HG03060 (cell line): ENCODE measurements around the gene SORCS1.
A peak's percentile ranks its signal among the peaks of the same experiment; 100 is the strongest.

Source experiments
- ATAC-seq: cut with Tn5 transposase; IDR thresholded peaks from one replicate; pipeline ENCODE4 v1.9.1; 2021; ENCODE audit warnings: low read depth, moderate number of reproducible peaks; ENCODE audit not compliant: unreplicated experiment

SORCS1 gene

DNA sequence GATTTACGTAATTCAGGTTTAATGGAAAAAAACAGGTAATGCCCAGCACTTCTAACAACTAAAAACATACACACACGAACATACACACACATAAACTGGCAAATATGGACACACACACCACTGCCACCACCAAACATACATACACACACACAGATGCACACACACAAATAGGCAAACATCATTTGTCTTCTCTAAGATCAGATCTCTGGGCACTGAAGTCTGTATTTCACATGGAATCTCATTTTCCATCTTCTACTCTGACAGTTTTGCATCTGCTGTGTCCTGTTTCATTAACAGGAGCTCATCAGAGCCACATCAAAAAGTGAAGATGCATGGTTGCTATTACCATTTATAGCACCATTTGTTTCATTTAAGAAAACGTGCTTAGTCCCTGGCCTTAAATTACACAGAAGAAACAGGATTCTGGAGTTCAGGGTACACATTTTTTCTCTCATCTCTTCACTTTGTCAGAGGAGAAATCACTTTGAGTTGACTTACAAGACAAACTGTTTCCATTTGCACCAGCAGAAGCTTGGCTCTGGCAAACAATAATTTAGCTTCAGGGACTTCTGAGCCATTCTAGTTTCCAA lies 165.3 kb downstream of the SORCS1 start:
- no peak for ATAC-seq

- ATAC-seq = no peak
Measured at GRCh38 chr10:106997721-106998120, 166.8 kb downstream of the SORCS1 start.

GRCh38 chr10:106996510-106996909 lies 168.0 kb downstream of the SORCS1 start:
- ATAC-seq = no peak

GRCh38 chr10:106992055-106992454 lies 172.5 kb downstream of the SORCS1 start:
- no peak for ATAC-seq

GRCh38 chr10:106991091-106991490 lies 173.4 kb downstream of the SORCS1 start:
- ATAC-seq = no peak

DNA sequence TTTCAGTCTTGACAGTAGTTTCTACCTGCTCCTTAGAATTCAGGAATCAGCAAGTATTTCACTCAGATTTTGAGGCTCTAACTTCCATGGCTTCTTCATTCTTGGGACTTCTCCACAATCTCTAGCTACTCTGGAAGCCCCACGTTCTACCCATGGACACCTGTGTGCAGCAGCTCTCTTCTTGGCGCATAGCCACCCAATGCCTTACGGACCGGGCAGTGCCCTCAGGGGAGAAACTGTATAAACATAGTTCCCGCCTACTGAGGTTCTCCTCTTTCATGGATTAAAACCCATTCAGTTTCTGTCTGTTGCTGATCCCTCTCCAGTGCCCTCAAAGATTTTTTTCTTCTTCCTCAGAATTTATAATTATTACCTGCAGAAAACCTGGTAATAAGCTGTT lies 177.1 kb downstream of the SORCS1 start:
- ATAC-seq = no peak

DNA sequence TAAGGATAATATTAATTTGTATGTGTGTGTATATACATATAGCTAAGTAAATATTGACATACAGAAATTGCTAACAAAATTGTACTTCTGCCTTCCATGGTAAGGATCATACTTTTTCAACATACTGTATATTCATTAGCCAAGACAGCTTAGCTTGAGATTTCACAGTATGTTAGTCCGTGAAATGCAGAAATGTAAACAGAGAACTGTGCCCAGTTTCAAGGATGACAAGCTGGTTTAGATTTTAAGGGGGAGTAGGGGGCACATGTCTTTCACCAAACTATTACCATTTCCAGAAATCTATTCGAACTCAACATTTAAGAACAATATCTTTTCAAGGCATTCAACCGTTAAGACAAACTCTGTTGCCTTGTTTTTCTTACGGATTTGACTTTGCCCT lies 182.2 kb downstream of the SORCS1 start:
- ATAC-seq = no peak

DNA sequence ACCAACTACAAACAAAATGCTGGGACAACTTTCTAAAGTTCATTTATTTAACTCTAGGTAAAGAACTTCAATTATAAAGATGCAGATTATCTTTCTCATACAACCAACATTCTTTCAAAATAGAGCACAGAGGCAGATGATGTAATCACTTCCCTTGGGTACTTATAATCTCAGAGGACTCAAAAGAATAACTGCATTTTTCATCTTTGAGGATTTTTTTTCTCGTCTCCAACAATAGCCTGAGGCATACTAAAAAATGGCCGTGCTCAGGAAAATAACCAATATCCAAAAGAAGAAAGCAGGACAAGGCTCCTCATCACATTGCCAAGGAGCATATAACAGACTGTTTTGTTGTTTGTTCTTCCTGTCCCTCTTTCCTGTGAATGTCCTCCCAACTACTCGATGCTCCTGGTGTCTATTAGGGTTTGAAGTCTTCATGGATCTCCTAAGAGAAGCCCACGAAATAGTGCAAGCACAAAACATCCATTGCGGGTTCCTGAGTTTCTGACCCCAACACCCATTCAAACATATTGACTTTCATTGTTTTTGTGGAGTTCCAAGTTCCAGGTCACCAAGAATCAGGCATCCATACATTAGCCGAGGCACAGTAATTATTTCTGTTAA lies 182.9 kb downstream of the SORCS1 start:
- no peak for ATAC-seq

GRCh38 chr10:106980495-106981451 lies 183.7 kb downstream of the SORCS1 start:
- peak; percentile 57 for ATAC-seq

DNA sequence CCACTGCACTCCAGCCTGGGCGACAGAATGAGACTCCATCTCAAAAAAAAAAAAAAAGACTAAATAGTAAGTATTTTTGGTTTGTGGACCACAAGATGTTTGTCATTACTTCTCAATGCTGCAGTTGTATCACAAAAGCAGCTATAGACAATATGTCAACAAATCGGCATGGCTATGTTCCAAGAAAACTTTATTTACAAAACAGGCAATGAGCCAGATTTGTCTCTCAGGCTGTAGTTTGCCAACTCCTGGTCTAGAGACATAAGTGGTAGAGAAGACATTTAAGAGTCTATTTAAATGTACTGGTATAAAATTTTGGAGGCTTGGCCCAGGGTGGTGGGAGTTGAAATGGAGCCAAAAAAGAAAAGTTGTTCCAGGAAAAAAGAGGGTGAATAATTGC lies 185.8 kb downstream of the SORCS1 start:
- no peak for ATAC-seq

DNA sequence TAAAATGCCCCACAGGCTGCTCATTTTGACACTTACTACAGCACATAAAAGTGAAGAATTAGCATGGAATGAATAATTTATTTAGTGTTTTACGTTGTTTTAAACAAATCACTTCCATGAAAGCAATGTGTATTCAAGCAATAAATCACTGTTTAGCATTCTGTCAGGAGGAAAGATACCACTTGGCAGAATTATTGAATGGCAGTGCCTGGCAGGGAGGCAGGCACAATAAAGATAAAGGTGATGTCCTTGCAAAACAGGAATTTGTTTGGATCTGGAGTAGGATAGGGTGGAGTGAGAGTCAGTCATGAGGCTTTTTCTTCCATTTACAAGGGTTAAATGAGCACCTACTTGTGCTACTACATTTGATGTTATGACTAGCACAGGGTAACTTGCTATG lies 190.8 kb downstream of the SORCS1 start:
- ATAC-seq = no peak

GRCh38 chr10:106973288-106973687 lies 191.2 kb downstream of the SORCS1 start:
- no peak for ATAC-seq

DNA sequence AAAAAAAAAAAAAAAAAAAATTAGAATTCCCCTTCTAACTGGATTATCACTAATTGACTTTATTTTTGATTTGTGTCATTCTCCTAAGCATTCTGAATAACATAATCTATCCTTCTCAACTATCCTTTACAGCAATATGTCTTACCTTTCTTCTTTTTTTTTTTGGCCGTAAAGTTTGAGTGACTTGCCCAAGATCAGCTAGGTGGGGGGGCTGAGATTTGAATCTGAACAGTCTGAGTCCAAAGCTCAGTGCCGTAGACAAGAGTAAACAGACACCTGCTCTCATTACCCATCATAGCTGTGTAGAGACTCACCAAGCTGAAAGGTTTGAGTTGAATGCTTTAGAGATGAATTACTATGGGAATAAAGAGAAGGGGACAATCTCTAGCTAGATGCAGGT lies 192.1 kb downstream of the SORCS1 start:
- ATAC-seq = no peak

GRCh38 chr10:106971411-106971831 lies 193.1 kb downstream of the SORCS1 start:
- ATAC-seq = no peak

DNA sequence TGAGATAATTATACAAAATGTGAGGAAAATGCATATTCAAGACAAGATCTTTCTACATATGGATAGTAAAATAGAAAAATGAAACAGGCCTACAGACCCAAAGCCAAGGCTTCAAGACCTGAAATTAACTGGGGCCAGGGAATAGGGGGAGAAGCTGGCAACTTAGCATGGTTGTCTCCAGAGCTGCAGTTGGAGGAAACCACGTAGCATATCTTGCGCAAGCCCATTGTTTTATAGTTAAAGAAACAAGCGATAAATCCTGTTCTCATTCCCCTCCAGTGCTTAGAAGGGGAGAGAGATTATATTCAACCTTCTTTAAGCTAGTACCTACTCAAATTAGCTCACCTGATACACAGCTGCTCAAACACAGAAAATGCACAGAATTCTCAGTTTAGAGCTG lies 197.1 kb downstream of the SORCS1 start:
- ATAC-seq = no peak

- ATAC-seq = no peak
Measured at GRCh38 chr10:106960812-106961211, 203.7 kb downstream of the SORCS1 start.

DNA sequence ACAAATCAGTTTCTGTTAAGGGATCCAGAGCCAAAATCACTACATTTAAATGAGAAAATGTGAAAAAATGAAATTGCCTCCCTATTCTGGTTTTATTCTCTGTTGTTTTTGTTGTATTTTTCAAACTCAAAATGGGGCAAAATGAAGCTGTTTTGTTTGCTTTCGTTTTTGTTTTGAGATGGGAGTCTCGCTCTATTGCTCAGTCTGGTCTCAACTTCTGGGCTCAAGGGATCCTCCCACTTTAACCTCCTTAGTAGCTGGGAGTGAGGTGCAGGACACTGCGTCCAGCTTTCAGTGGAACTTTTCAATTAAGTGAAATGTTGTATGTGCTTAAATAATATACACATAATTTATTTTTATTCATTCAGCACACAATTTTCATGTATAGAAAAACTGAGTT lies 205.0 kb downstream of the SORCS1 start:
- ATAC-seq = no peak

- ATAC-seq = no peak
Measured at GRCh38 chr10:106958589-106959361, 205.7 kb downstream of the SORCS1 start.

GRCh38 chr10:106957823-106958588 lies 206.5 kb downstream of the SORCS1 start:
- ATAC-seq = peak; percentile 39
